HepG2 (cell line): ENCODE data around the gene VWC2L.

Source experiments
- CTCF ChIP-seq: sonication (generic); formaldehyde crosslinking; IDR thresholded peaks from 2 replicates; pipeline ENCODE4 v1.5.0; 2020; ENCODE audit warnings: mild to moderate bottlenecking, missing genetic modification reagents, moderate library complexity
- DNMT3B ChIP-seq: conservative IDR thresholded peaks from 2 replicates; pipeline ENCODE4 v1.6.1; 2016; ENCODE audit warnings: missing biosample characterization, control low read depth
- HNF4G ChIP-seq, 2 experiments: sonication (generic) in 1 of 2; formaldehyde crosslinking in 1 of 2; IDR thresholded peaks; 2 replicates each; pipeline versions ENCODE4 v1.4.0 to v1.6.1; 2011 to 2020; ENCODE audit warnings: borderline replicate concordance in 2 of 2, low read depth in 2 of 2, mild to moderate bottlenecking in 2 of 2, low read length in 1 of 2, missing genetic modification reagents in 1 of 2, moderate library complexity in 1 of 2
- KLF9 ChIP-seq: IDR thresholded peaks from 2 replicates; pipeline ENCODE4 v1.6.1; 2016; ENCODE audit warnings: low read depth
- RFX5 ChIP-seq: IDR thresholded peaks from 2 replicates; pipeline ENCODE4 v1.6.1; 2011; ENCODE audit warnings: low read depth, low read length, improper control_type of control experiment
- TEAD2 ChIP-seq: sonication (generic); formaldehyde crosslinking; IDR thresholded peaks from 2 replicates; pipeline ENCODE4 v1.9.0; 2021; ENCODE audit warnings: missing genetic modification reagents
- TEAD3 ChIP-seq: optimal IDR thresholded peaks from 2 replicates; pipeline ENCODE3; 2016; ENCODE audit warnings: borderline replicate concordance
- ZKSCAN1 ChIP-seq: fragments of 150-350 bp; IDR thresholded peaks from 2 replicates; pipeline ENCODE4 v1.6.1; 2014; ENCODE audit warnings: low read length
- ZNF274 ChIP-seq: sonication (generic); formaldehyde crosslinking; IDR thresholded peaks from 2 replicates; pipeline ENCODE4 v1.5.1; 2020; ENCODE audit warnings: mild to moderate bottlenecking, missing genetic modification reagents
- ZNF496 ChIP-seq: sonication (generic); formaldehyde crosslinking; IDR thresholded peaks from 2 replicates; pipeline ENCODE4 v1.8.1; 2023; ENCODE audit warnings: mild to moderate bottlenecking, moderate library complexity, missing genetic modification reagents; ENCODE audit not compliant: insufficient replicate concordance
- TF ChIP-seq, protein P1 (sequence below), 2 experiments: sonication (generic) in 1 of 2; formaldehyde crosslinking in 1 of 2; IDR thresholded peaks; 2 replicates each; pipeline versions ENCODE4 v1.4.0 to v1.6.1; 2016 to 2020; ENCODE audit warnings: borderline replicate concordance in 1 of 2, low read depth in 1 of 2, mild to moderate bottlenecking in 1 of 2, missing genetic modification reagents in 1 of 2

GRCh38 chr2:214378455-214379103, 32.3 kb upstream of the VWC2L start:
- no peak for TF ChIP-seq HNF4G (IDR thresholded peaks at IDR 0.05; ENCODE audit: borderline replicate concordance, low read depth, low read length)
- TF ChIP-seq HNF4G (CRISPR knock-in tag; IDR thresholded peaks at IDR 0.05; ENCODE audit: borderline replicate concordance, low read depth) = no peak
- TF ChIP-seq, protein P1, sequence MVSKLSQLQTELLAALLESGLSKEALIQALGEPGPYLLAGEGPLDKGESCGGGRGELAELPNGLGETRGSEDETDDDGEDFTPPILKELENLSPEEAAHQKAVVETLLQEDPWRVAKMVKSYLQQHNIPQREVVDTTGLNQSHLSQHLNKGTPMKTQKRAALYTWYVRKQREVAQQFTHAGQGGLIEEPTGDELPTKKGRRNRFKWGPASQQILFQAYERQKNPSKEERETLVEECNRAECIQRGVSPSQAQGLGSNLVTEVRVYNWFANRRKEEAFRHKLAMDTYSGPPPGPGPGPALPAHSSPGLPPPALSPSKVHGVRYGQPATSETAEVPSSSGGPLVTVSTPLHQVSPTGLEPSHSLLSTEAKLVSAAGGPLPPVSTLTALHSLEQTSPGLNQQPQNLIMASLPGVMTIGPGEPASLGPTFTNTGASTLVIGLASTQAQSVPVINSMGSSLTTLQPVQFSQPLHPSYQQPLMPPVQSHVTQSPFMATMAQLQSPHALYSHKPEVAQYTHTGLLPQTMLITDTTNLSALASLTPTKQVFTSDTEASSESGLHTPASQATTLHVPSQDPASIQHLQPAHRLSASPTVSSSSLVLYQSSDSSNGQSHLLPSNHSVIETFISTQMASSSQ (IDR thresholded peaks at IDR 0.05; ENCODE audit: low read depth) = no peak
- TF ChIP-seq, protein P1 (CRISPR knock-in tag; IDR thresholded peaks at IDR 0.05; ENCODE audit: borderline replicate concordance) = no peak
- TF ChIP-seq RFX5 = no peak
- TF ChIP-seq ZNF496 (CRISPR knock-in tag) = no peak
- TF ChIP-seq CTCF (CRISPR knock-in tag) = no peak
- TF ChIP-seq ZNF274 (CRISPR knock-in tag) = no peak
- TF ChIP-seq TEAD2 (CRISPR knock-in tag) = no peak
- no peak for TF ChIP-seq TEAD3 (CRISPR knock-in tag)
- TF ChIP-seq ZKSCAN1 = no peak
- no peak for TF ChIP-seq DNMT3B (CRISPR knock-in tag)
- TF ChIP-seq KLF9 (CRISPR knock-in tag) = no peak
